ENCODE results near the gene DHTKD1. TPM values are rescaled to one million over a fixed set of nuclear protein-coding genes. Genes with fewer than 3 reads are reported as not detected.

The DHTKD1 gene
- total RNA-seq, 1 experiment from 2014 or later: 53.2 TPM

DNA sequence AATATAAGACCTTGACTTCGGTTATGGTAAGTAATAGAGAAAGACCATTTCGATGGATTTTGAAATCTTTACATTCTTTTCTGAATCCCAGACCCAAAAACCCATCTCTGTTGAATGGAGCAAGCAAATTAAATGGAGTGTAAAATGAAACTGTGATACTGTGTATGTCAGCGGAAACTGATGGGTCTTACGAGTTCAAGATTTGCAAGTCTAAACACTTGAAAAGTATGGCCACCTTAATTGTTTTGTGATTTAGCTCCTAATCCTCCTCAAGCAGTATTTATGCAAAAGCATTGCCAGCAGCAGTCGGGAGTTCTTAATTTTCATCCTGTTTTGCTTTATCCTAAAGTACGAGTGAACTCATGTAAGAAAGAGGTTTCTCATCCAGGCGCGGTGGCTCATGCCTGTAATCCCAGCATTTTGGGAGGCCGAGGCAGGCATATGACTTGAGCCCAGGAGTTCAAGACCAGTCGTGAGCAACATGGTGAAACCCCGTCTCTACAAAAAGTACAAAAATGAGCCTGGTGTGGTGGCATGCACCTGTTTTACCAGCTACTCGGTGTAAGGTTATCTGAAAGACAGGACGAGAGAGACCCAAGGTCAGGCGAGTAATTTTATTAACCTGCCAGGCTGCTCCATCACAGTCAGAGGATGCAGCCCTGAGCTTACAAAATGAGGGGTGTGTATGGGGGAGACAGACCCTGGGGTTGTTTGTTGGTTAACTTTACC, 5.8 kb upstream of the DHTKD1 start:
- no peak for DNase-seq
- Histone ChIP-seq H3K14ac (ENCODE audit: insufficient read depth, low read length) (no peak overlapping the region), H3K9ac (ENCODE audit: extremely low read depth, insufficient read length, low read length) (no peak overlapping the region), H3K23me2 (ENCODE audit: insufficient read length, low read depth, low read length, poor library complexity, severe bottlenecking) (no peaks in the 10 kb centered on the region), H4K5ac (ENCODE audit: insufficient read length, low read depth, low read length) (no peak overlapping the region), H2BK15ac (ENCODE audit: low read depth, low read length) (no peak overlapping the region), H3K4ac (ENCODE audit: low read depth, low read length) (no peak overlapping the region), H3K79me2 (ENCODE audit: insufficient read depth, low read length) (no peaks in the 10 kb centered on the region), H3K56ac (ENCODE audit: insufficient read length, low read depth, low read length) (no peak overlapping the region), H2BK12ac (ENCODE audit: insufficient read length, low read depth, low read length) (no peak overlapping the region), H3K79me1 (ENCODE audit: insufficient read depth, low read depth, low read length, poor library complexity, severe bottlenecking) (no peaks in the 10 kb centered on the region), H3T11ph (ENCODE audit: low read length) (no peak overlapping the region), H2AK5ac (ENCODE audit: insufficient read length, low read length) (no peak overlapping the region), H3K27me3 (ENCODE audit: insufficient read depth, low read length) (no peaks in the 10 kb centered on the region), H3K27ac (ENCODE audit: insufficient read length, low read depth, low read length) (no peak overlapping the region), H3K9me3 (ENCODE audit: control insufficient read depth, low read depth, low read length) (no peaks in the 10 kb centered on the region), H3K18ac (ENCODE audit: insufficient read length, low read depth, low read length) (no peak overlapping the region), H4K8ac (replicated peaks; ENCODE audit: insufficient read length, low read depth, low read length) (no peak overlapping the region), H2BK120ac (ENCODE audit: low read depth, low read length, poor library complexity, severe bottlenecking) (no peak overlapping the region), H4K20me1 (ENCODE audit: control insufficient read depth, insufficient read depth, insufficient read length) (no peaks in the 10 kb centered on the region), H4K91ac (ENCODE audit: insufficient read length, low read depth, low read length) (no peak overlapping the region), H3K4me2 (ENCODE audit: insufficient read depth, insufficient read length, low read length) (no peak overlapping the region), H2AFZ (ENCODE audit: low read length) (peak overlapping the region; percentile 64), H2BK20ac (ENCODE audit: low read depth, low read length, poor library complexity, severe bottlenecking) (no peak overlapping the region), H3K23ac (ENCODE audit: insufficient read length, low read depth, low read length) (no peak overlapping the region), H3K4me1 (ENCODE audit: insufficient read depth, low read length) (no peaks in the 10 kb centered on the region), H2BK5ac (ENCODE audit: insufficient read length, low read length) (no peak overlapping the region)
- H3K27me3 Mint-ChIP-seq (ENCODE audit: low read depth): no peaks in the 10 kb centered on the region
- TF ChIP-seq, protein P1, sequence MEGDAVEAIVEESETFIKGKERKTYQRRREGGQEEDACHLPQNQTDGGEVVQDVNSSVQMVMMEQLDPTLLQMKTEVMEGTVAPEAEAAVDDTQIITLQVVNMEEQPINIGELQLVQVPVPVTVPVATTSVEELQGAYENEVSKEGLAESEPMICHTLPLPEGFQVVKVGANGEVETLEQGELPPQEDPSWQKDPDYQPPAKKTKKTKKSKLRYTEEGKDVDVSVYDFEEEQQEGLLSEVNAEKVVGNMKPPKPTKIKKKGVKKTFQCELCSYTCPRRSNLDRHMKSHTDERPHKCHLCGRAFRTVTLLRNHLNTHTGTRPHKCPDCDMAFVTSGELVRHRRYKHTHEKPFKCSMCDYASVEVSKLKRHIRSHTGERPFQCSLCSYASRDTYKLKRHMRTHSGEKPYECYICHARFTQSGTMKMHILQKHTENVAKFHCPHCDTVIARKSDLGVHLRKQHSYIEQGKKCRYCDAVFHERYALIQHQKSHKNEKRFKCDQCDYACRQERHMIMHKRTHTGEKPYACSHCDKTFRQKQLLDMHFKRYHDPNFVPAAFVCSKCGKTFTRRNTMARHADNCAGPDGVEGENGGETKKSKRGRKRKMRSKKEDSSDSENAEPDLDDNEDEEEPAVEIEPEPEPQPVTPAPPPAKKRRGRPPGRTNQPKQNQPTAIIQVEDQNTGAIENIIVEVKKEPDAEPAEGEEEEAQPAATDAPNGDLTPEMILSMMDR (conservative IDR thresholded peaks at IDR 0.05): no peak
- no peak overlapping the region for H3K4me3 Mint-ChIP-seq
- peaks cover 11 to 13% of the 10 kb centered on the region in 2 experiments for H3K4me1 Mint-ChIP-seq
- no peaks in the 10 kb centered on the region; a peak in 1 of 7 replicates for H3K36me3 Mint-ChIP-seq (ENCODE audit: insufficient read depth in 1 of 3, low read depth in 3 of 3)
- peak overlapping the region in 1 of 3 experiments; percentile 9; a peak in 1 of 7 replicates for H3K27ac Mint-ChIP-seq
- WGBS (ENCODE audit: extremely low coverage, insufficient read length, low lambda C conversion rate): no CpG with 5 or more reads among the region's 14 CpGs
- H3K9me3 Mint-ChIP-seq: no peaks in the 10 kb centered on the region; a peak in 1 of 5 replicates
